Activated CD8-positive, alpha-beta memory T cell treated with anti-CD3 and anti-CD28 coated beads for 48 hours (primary cell): ENCODE data around the gene PTGFR.

Experiments used
- DNase-seq, 3 experiments: peaks; one replicate each; pipeline ENCODE4 v3.0.0-alpha.2; 2020; ENCODE audit warnings: low read depth in 2 of 3, low spot score in 2 of 3

The PTGFR gene

DNA sequence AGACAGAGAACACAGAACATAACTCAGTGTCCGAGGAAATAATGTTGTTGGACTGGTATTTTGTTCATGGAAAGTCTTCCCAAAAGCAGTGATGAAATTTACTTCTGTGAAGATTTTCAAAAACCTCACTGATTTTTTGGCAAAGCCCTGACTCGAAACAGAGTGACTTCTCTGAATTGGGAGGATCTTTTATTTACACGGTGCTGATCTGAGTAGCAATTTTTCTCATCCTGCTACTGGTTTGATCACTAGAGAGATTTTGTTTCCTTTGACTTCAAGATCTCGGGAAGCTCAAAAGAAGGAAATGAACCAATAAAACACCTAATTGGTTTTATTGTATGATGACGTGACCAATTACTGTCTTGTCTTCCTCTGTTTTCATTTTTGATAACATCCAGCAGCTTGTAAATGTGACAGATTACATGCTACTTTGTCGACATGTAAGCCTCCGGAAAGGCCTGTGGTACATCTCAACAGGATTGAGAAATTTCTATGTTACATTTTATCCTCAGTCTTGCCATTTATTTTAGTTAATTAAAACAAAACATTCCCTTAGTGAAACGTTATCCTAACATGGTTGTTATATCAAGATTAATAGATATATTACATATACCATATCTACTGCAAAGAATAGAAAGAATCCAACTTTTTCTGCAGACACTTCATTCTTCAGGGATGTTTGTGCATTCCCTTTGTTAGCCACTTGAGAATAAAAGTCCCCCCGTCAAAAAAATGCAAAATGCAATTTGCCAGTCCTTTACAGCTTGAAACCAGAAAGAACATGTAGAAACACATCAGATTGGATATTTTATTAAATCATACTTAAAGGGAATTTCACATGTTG, 86.7 kb downstream of the PTGFR start:
- no peak for DNase-seq

GRCh38 chr1:78586572-78586971, 95.8 kb downstream of the PTGFR start:
- no peak for DNase-seq

DNA sequence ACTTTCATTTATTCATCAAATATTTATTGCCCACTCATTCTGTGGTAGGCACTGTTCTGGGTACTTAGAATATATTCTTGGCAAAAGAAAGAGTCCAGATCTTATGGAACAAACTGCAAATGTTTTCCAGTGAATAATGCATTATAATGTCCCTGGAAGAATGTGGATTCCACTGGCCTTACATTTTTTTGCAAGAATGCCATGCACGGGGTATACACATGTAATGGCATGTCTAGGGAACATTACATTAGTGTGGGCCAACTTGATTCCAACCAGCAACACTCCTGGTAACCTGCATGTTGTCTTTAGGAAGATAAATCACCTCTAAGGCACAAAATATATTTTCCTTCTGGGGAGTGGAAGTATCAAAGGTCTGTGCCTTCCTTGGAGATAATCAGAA, 96.4 kb downstream of the PTGFR start:
- no peak for DNase-seq
